HG03045 (cell line): ENCODE data around the gene DEPP1.
A peak's percentile ranks its signal among the peaks of the same experiment; 100 is the strongest.
"Not testable (repeated sequence)": the region's sequence is repeated elsewhere in the genome, so short reads cannot be mapped to it uniquely, and the experiment has no call there.

ENCODE experiments used
- ATAC-seq: cut with Tn5 transposase; IDR thresholded peaks from one replicate; pipeline ENCODE4 v1.9.1; 2021; ENCODE audit warnings: mild to moderate bottlenecking, moderate library complexity; ENCODE audit not compliant: unreplicated experiment

Gene DEPP1, protein sequence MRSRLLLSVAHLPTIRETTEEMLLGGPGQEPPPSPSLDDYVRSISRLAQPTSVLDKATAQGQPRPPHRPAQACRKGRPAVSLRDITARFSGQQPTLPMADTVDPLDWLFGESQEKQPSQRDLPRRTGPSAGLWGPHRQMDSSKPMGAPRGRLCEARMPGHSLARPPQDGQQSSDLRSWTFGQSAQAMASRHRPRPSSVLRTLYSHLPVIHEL

DNA sequence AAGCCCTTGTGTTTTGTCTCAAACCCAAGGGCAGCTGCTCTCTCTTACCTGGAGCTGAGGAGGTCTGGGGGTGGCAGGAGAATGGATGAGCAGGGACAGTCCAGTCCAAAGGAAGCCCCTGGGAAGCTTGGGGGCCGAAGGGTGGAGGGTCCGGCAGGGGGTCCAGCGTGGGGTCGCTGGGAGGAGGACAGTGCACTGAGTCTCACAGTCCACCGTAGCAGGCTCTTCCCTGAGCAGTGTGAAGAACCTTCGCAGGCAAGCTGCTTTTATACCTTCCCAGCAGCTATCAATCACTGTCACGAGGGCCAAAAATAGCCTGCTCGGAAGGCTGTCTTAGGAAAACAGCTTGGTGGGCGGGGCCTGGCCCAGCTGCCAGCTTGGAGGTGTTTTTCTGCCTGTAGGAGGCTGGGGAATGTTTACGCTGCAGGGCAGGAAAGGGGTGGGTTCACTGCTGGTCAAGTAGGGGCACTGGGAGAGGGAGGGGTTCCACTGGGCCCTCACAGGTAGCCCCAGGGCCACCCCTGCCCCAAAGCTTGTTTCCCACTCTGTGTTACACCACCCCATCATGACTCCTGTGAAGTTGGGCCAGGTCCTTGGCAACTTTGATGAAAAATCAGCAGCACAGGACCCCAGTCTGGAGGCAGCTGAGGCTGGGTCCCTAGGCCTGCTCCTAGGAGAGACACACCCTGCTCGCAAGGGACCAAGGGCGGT lies at the start of gene DEPP1:
TSS of gene DEPP1 (minus strand) at position 240 of the 711 bp plus-strand sequence. CDS start 779 bp downstream, outside the sequence.
- ATAC-seq = peak; percentile 28

DNA sequence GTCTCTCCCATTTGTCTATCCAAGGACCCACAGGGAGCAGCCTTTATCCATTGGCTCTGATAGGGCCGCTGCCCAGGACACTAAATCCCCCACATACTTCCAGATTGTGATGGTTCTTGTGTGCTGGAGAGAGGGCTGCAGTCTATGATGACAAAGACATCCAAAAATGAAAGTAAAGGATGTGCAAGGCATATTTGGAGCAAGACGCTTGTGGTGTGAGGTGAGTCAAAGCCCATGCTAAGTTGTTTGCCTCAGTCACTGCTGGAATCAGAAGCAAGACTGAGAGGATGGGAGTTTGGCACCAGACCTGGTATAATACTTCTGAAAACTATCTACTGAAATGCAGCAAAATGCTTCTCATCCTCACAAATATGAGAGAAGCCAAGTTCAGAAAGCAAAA lies 44.8 kb upstream of the DEPP1 start:
- ATAC-seq = no peak

DNA sequence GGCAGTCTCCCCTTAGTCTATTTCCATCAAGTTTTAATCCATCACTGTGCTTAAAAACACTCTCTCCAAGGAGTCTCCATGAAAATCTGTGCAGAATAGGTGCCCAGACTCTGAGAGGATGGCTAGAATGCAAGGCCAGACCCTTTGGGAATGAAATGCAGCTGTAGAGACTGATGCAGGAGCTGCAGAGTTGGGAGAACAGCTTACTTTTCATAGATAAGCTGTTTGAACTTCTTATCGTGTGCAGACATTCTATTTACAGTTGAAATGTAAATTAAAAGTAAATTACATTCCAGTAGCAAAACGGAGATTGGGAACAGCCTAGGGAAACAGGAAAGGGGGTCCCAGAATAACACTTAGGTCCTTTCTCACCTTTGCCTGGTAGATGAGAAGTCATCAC lies 37.0 kb upstream of the DEPP1 start:
- ATAC-seq = no peak

DNA sequence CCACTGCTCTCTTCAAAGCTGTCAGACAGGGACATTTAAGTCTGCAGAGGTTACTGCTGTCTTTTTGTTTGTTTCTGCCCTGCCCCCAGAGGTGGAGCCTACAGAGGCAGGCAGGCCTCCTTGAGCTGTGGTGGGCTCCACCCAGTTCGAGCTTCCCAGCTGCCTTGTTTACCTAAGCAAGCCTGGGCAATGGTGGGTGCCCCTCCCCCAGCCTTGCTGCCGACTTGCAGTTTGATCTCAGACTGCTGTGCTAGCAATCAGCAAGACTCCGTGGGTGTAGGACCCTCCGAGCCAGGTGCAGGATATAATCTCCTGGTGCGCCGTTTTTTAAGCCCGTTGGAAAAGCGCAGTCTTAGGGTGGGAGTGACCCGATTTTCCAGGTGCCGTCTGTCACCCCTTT lies 35.9 kb upstream of the DEPP1 start:
- not testable (repeated sequence) for ATAC-seq

DNA sequence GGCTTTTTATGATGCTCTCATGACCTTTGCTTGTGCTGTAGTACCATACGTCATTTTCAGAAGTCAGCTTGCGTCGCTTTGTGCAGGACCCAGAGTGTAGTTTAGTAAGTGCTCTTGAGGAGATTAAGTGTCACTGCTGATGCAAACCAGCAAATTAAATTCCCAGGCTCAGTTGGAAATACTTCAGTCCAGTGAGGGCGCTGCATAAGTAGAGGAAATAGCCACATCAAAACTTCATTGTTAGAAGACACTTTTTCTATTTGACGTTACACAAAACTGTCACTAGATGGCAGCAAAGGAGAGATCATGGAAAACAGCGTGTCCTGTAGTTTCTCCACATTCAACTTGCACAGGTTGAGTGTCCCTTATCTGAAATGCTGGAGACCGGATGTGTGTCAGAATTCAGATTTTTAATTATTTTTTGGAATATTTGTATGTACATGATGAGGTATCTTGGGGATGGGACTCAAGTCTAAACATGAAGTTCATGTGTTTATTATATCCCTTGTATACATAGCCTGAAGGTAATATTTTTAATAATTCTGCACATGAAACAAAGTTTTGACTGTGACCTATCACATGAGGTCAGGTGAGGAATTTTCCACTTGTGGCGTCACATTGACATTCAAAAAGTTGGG lies 30.0 kb upstream of the DEPP1 start:
- ATAC-seq = peak; percentile 70

DNA sequence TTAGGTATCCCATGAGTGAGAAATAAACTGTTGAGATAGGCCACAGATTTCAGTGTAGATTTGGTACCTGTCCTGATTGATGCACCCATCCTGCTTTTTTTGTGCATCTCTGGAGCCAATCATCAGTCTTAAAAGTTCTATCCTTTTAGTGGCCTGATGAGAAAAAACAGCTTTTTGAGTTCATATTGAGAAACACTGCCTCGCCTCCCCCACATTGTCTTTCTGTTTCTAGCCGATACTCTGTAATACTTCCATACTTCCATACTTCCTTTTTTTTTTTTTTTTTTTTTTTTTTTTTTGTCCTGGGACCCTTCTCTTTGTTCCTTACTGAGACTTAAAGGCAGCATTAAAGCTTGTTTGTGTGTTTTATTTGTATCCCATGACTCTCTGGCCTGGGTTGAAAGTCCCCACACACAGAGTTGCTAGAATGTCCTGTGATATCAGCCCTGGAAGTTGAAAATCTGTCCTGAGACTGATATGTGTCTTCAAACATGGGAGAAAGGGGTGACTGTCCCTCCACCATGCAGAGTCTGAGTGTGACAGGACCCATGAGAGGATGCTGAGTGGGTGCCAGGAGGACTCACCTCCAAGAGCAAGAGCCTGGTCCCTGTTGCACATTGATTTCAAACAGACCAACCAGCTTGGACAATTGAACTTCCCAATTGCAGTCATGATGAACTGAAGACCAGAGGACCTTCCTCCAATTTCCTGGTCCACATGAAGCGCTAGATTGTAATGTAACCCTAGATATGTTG lies 27.8 kb upstream of the DEPP1 start:
- no peak for ATAC-seq

DNA sequence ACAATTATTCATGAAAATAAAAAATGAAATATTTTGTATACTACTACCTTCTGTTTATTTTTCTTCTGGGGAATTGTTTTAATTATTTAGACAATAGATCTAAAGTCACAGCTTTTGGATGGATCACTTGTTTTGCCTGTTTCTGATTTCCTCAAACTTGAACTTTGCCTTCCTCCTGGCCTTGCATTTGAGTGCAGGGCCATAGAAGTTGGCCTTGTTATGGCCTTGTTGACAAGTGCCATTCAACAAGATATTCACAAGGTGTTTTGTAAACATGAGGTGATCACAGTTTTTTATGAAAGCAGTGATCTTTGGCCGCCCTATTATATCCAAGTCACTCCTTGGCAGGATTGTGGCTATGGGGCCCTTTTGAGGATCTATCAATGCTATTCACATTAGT lies 26.7 kb upstream of the DEPP1 start:
- ATAC-seq = no peak

DNA sequence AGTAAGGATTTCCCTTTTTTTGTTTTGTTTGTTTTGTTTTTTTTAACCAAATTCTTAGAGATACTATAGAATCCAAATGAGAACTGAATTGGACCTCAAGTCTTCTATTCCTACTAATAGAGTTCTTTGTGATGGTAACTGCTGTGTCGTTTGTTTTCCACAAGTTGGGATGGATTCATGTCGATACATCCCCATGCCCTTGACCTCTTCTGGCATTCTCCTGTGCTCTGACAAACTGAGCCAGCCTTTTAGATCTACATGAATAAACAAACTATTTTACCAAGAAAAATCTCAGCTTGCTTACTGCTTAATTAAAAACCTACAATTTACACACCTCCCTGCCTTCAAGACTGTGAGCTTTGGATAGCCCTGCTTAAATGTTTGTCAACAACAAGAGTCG lies 26.1 kb upstream of the DEPP1 start:
- no peak for ATAC-seq

DNA sequence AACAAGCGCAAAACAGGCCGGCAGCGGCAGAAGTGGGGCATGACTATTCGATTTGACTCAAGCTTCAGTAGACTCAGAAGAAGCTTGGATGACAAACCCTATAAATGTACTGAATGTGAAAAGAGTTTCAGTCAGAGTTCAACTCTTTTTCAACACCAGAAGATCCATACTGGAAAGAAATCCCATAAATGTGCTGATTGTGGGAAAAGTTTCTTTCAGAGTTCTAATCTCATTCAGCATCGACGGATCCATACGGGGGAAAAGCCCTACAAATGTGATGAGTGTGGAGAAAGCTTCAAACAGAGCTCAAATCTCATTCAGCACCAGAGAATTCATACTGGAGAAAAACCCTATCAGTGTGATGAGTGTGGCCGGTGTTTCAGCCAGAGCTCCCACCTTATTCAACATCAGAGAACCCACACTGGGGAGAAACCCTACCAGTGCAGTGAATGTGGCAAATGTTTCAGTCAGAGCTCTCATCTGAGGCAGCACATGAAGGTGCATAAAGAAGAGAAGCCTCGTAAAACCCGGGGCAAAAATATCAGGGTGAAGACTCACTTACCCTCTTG lies 24.9 kb upstream of the DEPP1 start:
- no peak for ATAC-seq

DNA sequence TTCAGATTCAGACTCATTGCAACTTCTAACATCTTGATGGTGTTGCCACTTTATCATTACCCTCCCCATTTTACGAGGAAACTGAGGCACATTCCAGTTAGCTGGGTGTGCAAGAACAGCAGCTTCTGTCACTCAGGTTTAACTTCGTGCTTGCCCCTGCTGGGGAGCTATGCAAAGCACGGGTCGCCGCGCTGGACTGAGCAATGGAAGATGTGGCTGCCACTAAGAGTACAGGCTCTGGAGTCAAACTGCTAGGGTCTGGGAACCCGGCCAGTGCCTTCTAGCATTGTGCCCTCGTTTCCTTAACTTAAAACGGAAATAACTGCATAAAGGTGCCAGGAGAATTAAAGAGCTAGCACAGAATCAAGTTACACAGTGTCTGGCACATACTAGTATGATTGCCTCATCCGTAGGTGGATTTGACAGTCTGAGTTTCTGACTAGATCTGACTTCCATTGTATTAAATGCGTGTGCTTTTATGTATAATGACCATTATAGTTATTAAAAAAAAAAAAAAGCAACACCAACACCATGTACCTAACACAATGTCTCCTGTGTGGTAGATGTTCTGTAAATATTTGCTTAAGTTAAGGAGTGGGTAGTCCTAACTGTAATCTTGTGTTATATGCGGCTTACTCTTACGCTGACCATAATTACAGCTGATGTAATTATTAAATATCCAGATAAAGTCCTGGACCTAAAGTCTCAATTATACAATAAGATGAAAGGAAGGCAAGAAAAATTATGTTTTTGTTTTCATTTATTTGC lies 23.0 kb upstream of the DEPP1 start:
- ATAC-seq = peak; percentile 81

DNA sequence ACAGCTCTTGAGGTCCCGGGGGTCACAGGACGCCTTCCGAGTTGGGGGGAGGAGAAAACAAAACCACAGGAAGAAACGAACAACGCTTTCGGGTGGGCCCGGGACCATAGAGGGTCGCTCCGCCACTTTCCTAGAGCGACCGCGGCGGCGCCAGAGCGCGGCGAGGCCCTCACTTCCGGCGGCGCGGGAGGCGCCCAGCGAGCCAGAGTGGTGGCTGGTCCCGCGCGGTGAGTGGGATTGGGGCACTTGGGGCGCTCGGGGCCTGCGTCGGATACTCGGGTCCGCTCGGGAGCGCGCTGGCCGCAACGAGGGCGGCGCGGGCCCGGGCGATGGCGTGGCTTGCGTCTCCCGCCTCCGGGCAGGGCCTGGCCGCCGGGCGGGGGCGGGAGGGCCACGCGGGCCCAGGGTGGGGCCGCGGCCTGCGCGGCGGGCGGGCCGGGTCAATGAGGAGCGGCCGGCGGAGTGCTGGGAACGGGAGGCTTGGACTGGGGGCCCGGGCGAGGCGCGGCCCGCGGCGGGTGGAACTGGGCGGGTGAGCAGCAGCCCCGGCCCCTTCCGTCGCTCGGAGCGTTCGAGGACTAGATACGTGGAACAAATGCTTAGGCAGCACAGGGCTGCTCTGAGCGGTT lies 22.3 kb upstream of the DEPP1 start, which contains the start of gene ZNF22:
TSS of gene ZNF22 (plus strand) at position 172 of the 629 bp plus-strand sequence. CDS start 2,446 bp downstream, outside the sequence.
- peak; percentile 72 for ATAC-seq

DNA sequence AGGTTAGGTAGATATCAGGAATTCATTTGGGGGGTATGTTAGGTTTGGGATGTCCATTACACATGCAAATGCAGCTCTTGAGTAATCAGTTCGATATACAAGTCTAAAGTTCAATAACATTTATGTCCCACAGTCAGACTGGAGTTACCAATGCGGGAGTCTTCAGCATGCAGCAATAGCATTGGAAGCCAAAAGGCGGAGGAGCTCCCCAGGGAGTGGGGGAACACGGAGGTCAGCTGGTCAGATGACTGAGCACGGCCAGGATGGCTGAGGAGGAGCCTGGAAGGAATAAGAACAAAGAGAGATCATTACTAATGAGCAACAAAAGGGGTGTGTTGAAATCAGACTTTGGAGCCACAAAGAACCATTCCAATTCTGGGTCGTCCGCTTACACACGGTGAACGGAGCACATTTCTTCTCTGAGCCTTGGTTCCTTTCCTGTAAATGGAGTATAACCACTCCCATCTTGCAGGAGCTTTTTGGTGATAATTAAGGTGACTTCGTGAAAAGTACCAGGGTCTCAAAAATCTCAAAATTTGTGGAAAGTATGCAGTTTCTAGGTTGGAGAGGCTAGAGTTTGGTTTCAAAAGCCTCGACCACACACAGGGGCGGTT lies 21.6 kb upstream of the DEPP1 start:
- ATAC-seq = peak; percentile 2

DNA sequence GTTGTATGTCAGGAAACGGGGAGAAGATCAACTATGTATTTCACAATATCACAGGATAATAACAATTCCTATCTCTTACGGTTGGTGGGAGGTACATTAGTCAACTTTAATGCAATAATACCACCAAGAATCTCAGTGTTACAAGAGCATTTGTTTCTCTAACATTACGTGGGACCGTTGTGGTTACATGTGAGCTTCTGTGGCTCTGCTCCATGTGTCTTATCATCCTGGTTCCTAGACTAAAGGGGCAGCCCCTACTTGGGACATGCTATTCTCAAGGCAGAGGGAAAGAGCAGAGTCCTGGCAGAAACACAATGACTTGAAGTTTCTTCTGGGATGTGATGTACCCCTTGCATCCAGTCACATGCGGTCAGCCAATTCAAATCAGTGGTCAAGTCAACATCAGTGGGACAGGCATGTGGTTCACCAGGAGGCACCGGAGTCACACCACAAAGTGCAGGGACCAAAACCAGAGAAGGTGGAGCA lies 19.6 kb upstream of the DEPP1 start:
- ATAC-seq = no peak

DNA sequence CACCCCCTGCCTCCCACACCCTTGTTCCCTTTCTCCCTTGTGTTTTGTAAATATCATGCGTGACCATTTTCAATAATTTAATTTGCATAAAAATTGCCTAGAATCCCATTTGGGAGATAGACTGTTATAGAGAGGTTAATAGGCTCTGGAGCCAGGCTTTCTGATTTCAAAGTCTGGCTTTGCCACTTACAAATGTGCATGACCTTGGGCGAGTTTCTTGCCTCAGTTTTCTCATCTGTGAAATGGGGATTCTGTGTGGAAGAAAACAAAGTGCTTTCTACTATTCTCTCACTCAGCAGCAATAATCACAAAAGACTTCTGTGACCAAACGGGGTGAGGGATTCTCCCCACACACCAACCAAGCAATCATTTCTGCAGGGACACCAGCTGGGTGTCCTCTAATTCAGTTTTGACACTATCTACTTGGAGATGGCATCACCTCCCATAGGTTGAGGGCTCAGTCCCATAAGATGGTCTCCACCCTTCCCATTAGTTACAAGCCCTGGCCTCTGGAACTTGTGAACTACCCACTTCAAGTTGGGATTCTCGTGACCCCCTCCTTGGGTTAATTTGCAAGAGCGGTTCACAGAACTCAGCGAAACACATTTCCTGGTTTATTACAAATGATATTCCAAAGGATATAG lies 18.6 kb upstream of the DEPP1 start:
- no peak for ATAC-seq

DNA sequence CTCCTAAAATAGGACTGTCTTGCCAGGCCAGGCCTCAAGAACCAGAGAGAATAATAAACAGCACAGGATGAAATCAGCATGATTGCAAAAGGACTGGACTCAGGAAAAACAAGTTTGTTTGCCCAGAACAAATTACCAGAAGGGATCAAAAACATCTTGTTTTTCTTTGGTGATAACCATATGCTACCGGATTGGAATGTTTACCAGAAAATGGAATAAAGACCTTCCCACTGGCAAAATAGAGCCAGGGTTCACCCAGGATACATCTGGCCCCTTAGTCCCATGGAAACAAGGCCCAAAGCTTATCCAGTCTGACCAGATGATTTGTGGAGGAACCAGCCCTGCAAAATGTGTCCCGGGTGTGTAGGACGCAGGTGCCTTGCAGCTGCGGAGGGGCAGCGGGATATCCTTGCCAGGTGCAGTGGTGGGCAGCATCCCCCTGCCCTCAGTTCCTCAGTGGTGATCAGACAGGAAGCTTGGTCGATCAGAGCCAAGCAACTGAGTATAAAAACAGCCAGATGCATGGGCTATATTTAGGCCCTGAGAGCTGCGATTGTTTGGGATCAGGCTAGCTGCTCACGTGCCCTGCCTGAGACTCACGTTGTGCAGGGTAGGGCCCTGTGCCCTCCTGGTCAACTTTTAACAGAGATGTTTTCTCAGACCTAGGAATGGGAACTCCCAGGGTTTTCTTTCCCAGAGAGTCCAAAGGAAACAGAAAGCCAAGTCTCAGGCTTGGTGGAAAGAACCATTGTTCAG lies 17.5 kb upstream of the DEPP1 start:
- ATAC-seq = no peak

DNA sequence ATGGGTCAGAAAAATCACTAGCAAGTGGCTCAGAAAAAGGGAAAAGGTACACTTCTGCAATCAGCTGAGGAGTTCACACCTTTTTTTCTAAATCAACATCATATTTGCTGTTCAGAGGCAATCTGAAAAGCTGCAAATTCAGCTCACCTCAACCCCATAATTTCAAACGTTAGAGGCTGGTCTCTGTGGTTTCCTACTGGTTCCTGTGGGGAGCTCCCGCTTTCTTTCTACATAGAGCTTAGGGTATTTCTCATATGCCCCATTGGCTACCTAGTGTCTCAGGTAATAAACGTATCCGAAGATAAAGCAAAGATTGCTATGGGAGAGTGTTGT lies 16.9 kb upstream of the DEPP1 start:
- no peak for ATAC-seq

DNA sequence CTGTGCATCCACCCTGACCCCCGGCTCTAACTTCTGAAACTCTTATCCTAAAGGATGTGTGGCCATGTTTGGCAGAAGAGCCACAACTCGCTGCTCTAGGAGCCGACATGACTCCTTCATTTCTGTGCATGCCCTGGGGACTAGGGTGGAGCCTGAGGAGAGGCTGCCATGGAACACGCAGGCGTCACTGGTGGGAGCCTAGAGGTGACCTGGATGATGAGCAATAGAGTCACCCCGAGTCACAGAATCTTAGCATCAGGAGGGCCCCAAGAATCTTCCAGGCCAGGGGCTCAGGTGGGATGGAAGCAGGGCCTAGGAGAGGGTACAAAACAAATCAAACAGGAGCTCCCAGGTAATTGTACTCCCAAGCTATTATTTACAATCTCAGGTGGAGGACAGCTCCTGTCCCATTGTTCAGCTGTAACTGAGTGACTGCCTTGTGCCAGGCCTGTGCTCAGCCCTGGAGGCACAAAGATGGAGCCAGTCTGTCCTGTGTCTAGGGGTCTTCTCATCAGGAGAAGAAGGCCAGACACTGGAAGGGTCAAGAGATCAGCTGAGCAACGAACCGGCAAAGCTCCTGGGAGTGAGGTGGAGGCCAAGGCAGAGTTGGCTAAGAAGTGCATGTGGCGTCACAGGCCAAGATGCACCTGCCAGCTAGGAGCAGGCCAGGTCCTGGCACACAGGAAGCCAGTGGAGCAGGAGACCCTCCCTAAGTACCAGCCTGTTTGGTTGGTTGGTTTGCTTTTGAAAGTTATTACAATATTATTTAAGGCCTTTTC lies 16.3 kb upstream of the DEPP1 start:
- no peak for ATAC-seq
